ENCODE measurements around the gene SATB2. TPM values are rescaled to one million over a fixed set of nuclear protein-coding genes. Genes with fewer than 3 reads are reported as not detected.

SATB2 gene
- total and polyA plus RNA-seq, 2 experiments from 2014 or later: 1.6 to 6.0 TPM

DNA sequence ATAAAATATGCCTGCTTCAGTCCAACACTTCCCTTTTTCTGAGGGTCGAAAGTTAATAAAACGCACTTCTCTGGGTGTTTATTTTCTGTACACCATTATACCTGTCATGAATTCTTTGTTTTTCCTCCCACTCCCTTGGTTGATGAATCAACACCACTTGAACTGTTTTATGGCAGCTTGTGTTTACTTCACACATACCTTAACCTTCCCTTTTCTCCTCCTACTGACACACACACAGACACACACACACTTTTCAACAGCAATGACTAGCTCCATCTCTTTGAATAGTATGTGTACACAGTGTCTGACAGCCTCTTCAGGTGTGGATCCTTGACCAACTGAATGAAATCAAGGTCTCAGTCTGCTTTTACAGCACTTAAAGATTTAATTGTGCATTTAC lies 91.3 kb downstream of the SATB2 start:
- no peak overlapping the region for H3K4me2 ChIP-seq
- no peak overlapping the region for H3K4me3 ChIP-seq
- no peaks in the 10 kb centered on the region for H3K36me3 ChIP-seq (ENCODE audit: insufficient read depth)
- H2AFZ ChIP-seq: no peak overlapping the region
- TF ChIP-seq CREB1 (CRISPR knock-in tag; IDR thresholded peaks at IDR 0.05; ENCODE audit: low read depth) (no peak), EZH2phosphoT487 (IDR thresholded peaks at IDR 0.05; ENCODE audit: unreplicated experiment) (no peak), ZNF114 (CRISPR knock-in tag; IDR thresholded peaks at IDR 0.05) (no peak), ZNF331 (CRISPR knock-in tag; IDR thresholded peaks at IDR 0.05; ENCODE audit: low read depth) (no peak)
- TF ChIP-seq, protein P1, sequence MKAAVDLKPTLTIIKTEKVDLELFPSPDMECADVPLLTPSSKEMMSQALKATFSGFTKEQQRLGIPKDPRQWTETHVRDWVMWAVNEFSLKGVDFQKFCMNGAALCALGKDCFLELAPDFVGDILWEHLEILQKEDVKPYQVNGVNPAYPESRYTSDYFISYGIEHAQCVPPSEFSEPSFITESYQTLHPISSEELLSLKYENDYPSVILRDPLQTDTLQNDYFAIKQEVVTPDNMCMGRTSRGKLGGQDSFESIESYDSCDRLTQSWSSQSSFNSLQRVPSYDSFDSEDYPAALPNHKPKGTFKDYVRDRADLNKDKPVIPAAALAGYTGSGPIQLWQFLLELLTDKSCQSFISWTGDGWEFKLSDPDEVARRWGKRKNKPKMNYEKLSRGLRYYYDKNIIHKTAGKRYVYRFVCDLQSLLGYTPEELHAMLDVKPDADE (IDR thresholded peaks at IDR 0.05): no peak
- TF ChIP-seq, protein P2, sequence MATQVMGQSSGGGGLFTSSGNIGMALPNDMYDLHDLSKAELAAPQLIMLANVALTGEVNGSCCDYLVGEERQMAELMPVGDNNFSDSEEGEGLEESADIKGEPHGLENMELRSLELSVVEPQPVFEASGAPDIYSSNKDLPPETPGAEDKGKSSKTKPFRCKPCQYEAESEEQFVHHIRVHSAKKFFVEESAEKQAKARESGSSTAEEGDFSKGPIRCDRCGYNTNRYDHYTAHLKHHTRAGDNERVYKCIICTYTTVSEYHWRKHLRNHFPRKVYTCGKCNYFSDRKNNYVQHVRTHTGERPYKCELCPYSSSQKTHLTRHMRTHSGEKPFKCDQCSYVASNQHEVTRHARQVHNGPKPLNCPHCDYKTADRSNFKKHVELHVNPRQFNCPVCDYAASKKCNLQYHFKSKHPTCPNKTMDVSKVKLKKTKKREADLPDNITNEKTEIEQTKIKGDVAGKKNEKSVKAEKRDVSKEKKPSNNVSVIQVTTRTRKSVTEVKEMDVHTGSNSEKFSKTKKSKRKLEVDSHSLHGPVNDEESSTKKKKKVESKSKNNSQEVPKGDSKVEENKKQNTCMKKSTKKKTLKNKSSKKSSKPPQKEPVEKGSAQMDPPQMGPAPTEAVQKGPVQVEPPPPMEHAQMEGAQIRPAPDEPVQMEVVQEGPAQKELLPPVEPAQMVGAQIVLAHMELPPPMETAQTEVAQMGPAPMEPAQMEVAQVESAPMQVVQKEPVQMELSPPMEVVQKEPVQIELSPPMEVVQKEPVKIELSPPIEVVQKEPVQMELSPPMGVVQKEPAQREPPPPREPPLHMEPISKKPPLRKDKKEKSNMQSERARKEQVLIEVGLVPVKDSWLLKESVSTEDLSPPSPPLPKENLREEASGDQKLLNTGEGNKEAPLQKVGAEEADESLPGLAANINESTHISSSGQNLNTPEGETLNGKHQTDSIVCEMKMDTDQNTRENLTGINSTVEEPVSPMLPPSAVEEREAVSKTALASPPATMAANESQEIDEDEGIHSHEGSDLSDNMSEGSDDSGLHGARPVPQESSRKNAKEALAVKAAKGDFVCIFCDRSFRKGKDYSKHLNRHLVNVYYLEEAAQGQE (IDR thresholded peaks at IDR 0.05; ENCODE audit: unreplicated experiment): no peak
- TF ChIP-seq, protein P3, sequence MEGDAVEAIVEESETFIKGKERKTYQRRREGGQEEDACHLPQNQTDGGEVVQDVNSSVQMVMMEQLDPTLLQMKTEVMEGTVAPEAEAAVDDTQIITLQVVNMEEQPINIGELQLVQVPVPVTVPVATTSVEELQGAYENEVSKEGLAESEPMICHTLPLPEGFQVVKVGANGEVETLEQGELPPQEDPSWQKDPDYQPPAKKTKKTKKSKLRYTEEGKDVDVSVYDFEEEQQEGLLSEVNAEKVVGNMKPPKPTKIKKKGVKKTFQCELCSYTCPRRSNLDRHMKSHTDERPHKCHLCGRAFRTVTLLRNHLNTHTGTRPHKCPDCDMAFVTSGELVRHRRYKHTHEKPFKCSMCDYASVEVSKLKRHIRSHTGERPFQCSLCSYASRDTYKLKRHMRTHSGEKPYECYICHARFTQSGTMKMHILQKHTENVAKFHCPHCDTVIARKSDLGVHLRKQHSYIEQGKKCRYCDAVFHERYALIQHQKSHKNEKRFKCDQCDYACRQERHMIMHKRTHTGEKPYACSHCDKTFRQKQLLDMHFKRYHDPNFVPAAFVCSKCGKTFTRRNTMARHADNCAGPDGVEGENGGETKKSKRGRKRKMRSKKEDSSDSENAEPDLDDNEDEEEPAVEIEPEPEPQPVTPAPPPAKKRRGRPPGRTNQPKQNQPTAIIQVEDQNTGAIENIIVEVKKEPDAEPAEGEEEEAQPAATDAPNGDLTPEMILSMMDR (conservative IDR thresholded peaks at IDR 0.05; ENCODE audit: low read depth in 2 of 2): no peak
- Mint-ChIP-seq H3K27me3 (ENCODE audit: insufficient read depth, low read depth, poor library complexity) (peaks cover 2% of the 10 kb centered on the region), H3K4me3 (no peak overlapping the region), H3K27ac (no peak overlapping the region), H3K4me1 (peaks cover 9% of the 10 kb centered on the region), H3K36me3 (ENCODE audit: low read depth) (no peaks in the 10 kb centered on the region), H3K9me3 (no peaks in the 10 kb centered on the region; the same call in 2 of the 3 replicates)
- H3K9me2 ChIP-seq (ENCODE audit: insufficient read depth): no peaks in the 10 kb centered on the region
- H3F3A ChIP-seq (replicated peaks; ENCODE audit: low read depth): no peaks in the 10 kb centered on the region
- ATAC-seq (no peak), DNase-seq (ENCODE audit: low spot score) (no peak)
- H3K27ac ChIP-seq (ENCODE audit: low read depth): no peak overlapping the region
- H3K27me3 ChIP-seq (ENCODE audit: insufficient read depth): no peaks in the 10 kb centered on the region
- H3K4me1 ChIP-seq (ENCODE audit: insufficient read depth): no peaks in the 10 kb centered on the region
- H3K79me2 ChIP-seq (replicated peaks; ENCODE audit: insufficient read depth): no peaks in the 10 kb centered on the region
- H4K20me1 ChIP-seq (replicated peaks; ENCODE audit: insufficient read depth): no peaks in the 10 kb centered on the region

DNA sequence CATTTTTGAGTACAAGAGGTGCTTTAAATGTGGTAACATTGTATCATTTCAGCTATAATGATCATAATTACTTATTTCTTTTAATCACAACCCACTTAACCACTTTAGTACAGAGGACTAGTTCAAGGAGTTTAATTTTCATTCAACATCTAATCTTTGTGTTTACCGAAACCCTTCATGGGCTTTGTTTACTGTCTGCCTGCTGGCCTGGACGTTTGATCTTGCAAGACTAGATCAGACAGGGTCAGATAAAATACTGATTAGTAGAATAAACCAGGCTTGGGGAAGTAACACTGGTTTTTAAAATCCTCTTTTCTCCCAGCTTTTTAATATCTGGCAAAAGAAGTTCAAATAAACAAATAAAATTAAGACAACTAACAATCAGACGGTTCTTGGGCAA lies 93.6 kb downstream of the SATB2 start:
- Mint-ChIP-seq H3K9me3 (no peaks in the 10 kb centered on the region; the same call in 2 of the 3 replicates), H3K27me3 (ENCODE audit: insufficient read depth, low read depth, poor library complexity) (peaks cover 2% of the 10 kb centered on the region), H3K4me1 (peaks cover 3% of the 10 kb centered on the region), H3K4me3 (no peak overlapping the region), H3K27ac (no peak overlapping the region), H3K36me3 (ENCODE audit: low read depth) (no peaks in the 10 kb centered on the region)
- H3K36me3 ChIP-seq (ENCODE audit: insufficient read depth): no peaks in the 10 kb centered on the region
- H3K79me2 ChIP-seq (replicated peaks; ENCODE audit: insufficient read depth): no peaks in the 10 kb centered on the region
- no peak overlapping the region for H3K27ac ChIP-seq (ENCODE audit: low read depth)
- no peaks in the 10 kb centered on the region for H3F3A ChIP-seq (replicated peaks; ENCODE audit: low read depth)
- H2AFZ ChIP-seq: no peak overlapping the region
- DNase-seq (ENCODE audit: low spot score) (no peak), ATAC-seq (no peak)
- no peak overlapping the region for H3K4me3 ChIP-seq
- no peaks in the 10 kb centered on the region for H4K20me1 ChIP-seq (replicated peaks; ENCODE audit: insufficient read depth)
- H3K4me1 ChIP-seq (ENCODE audit: insufficient read depth): no peaks in the 10 kb centered on the region
- H3K27me3 ChIP-seq (ENCODE audit: insufficient read depth): no peaks in the 10 kb centered on the region
- H3K4me2 ChIP-seq: no peak overlapping the region
- no peaks in the 10 kb centered on the region for H3K9me2 ChIP-seq (ENCODE audit: insufficient read depth)
- TF ChIP-seq, protein P4, sequence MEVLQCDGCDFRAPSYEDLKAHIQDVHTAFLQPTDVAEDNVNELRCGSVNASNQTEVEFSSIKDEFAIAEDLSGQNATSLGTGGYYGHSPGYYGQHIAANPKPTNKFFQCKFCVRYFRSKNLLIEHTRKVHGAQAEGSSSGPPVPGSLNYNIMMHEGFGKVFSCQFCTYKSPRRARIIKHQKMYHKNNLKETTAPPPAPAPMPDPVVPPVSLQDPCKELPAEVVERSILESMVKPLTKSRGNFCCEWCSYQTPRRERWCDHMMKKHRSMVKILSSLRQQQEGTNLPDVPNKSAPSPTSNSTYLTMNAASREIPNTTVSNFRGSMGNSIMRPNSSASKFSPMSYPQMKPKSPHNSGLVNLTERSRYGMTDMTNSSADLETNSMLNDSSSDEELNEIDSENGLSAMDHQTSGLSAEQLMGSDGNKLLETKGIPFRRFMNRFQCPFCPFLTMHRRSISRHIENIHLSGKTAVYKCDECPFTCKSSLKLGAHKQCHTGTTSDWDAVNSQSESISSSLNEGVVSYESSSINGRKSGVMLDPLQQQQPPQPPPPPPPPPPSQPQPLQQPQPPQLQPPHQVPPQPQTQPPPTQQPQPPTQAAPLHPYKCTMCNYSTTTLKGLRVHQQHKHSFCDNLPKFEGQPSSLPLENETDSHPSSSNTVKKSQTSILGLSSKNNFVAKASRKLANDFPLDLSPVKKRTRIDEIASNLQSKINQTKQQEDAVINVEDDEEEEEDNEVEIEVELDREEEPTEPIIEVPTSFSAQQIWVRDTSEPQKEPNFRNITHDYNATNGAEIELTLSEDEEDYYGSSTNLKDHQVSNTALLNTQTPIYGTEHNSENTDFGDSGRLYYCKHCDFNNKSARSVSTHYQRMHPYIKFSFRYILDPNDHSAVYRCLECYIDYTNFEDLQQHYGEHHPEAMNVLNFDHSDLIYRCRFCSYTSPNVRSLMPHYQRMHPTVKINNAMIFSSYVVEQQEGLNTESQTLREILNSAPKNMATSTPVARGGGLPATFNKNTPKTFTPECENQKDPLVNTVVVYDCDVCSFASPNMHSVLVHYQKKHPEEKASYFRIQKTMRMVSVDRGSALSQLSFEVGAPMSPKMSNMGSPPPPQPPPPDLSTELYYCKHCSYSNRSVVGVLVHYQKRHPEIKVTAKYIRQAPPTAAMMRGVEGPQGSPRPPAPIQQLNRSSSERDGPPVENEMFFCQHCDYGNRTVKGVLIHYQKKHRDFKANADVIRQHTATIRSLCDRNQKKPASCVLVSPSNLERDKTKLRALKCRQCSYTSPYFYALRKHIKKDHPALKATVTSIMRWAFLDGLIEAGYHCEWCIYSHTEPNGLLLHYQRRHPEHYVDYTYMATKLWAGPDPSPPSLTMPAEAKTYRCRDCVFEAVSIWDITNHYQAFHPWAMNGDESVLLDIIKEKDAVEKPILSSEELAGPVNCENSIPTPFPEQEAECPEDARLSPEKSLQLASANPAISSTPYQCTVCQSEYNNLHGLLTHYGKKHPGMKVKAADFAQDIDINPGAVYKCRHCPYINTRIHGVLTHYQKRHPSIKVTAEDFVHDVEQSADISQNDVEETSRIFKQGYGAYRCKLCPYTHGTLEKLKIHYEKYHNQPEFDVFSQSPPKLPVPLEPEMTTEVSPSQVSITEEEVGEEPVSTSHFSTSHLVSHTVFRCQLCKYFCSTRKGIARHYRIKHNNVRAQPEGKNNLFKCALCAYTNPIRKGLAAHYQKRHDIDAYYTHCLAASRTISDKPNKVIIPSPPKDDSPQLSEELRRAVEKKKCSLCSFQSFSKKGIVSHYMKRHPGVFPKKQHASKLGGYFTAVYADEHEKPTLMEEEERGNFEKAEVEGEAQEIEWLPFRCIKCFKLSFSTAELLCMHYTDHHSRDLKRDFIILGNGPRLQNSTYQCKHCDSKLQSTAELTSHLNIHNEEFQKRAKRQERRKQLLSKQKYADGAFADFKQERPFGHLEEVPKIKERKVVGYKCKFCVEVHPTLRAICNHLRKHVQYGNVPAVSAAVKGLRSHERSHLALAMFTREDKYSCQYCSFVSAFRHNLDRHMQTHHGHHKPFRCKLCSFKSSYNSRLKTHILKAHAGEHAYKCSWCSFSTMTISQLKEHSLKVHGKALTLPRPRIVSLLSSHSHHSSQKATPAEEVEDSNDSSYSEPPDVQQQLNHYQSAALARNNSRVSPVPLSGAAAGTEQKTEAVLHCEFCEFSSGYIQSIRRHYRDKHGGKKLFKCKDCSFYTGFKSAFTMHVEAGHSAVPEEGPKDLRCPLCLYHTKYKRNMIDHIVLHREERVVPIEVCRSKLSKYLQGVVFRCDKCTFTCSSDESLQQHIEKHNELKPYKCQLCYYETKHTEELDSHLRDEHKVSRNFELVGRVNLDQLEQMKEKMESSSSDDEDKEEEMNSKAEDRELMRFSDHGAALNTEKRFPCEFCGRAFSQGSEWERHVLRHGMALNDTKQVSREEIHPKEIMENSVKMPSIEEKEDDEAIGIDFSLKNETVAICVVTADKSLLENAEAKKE (CRISPR knock-in tag; IDR thresholded peaks at IDR 0.05): no peak
- TF ChIP-seq JUNB (IDR thresholded peaks at IDR 0.05; ENCODE audit: unreplicated experiment): no peak
- no peak for TF ChIP-seq NANOG (IDR thresholded peaks at IDR 0.05; ENCODE audit: borderline replicate concordance)
